Transverse colon (tissue), 3 donors: ENCODE measurements around the gene HOXB4.

ENCODE experiments used
- POLR2A ChIP-seq: fragments of 450-650 bp; IDR thresholded peaks from one replicate; pipeline ENCODE4 v1.6.1; 2016; ENCODE audit warnings: antibody characterized with exemption, mild to moderate bottlenecking, moderate library complexity
- TF ChIP-seq, protein P1 (sequence below), 5 experiments: fragments of 200-600 bp in 3 of 5; fragments of 450-650 bp in 2 of 5; sonication (generic) in 3 of 5; IDR thresholded peaks; 1 replicate in 2 of 5; 2 replicates in 3 of 5; pipeline ENCODE4 v1.5.1; 2016 to 2017; ENCODE audit warnings: antibody characterized with exemption in 5 of 5, inconsistent platforms in 3 of 5, mild to moderate bottlenecking in 2 of 5, moderate library complexity in 1 of 5

DNA sequence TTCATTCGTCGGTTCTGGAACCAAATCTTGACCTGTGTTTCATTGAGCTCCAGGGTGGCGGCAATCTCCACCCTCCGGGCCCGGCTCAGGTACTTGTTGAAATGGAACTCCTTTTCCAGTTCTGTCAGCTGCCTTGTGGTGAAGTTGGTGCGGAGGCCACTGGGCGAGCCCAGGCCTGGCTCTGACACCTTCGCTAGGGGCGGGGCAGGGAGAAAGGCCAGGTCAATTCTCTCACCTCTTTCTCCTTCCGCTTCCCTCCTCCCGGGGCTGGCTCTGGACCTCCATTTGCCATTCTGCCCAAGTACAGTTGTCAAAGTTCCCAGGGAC, 48.5 kb downstream of the HOXB4 start:
- TF ChIP-seq, protein P1, sequence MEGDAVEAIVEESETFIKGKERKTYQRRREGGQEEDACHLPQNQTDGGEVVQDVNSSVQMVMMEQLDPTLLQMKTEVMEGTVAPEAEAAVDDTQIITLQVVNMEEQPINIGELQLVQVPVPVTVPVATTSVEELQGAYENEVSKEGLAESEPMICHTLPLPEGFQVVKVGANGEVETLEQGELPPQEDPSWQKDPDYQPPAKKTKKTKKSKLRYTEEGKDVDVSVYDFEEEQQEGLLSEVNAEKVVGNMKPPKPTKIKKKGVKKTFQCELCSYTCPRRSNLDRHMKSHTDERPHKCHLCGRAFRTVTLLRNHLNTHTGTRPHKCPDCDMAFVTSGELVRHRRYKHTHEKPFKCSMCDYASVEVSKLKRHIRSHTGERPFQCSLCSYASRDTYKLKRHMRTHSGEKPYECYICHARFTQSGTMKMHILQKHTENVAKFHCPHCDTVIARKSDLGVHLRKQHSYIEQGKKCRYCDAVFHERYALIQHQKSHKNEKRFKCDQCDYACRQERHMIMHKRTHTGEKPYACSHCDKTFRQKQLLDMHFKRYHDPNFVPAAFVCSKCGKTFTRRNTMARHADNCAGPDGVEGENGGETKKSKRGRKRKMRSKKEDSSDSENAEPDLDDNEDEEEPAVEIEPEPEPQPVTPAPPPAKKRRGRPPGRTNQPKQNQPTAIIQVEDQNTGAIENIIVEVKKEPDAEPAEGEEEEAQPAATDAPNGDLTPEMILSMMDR (IDR thresholded peaks at IDR 0.05): no peak
- TF ChIP-seq POLR2A: no peak
